Measurements from ENCODE around the gene GBX2. TPM values are rescaled to one million over a fixed set of nuclear protein-coding genes. Genes with fewer than 3 reads are reported as not detected.

GBX2 gene
- polyA plus RNA-seq = 0.52 TPM in 1 of 2 replicates, not detected in the other

DNA sequence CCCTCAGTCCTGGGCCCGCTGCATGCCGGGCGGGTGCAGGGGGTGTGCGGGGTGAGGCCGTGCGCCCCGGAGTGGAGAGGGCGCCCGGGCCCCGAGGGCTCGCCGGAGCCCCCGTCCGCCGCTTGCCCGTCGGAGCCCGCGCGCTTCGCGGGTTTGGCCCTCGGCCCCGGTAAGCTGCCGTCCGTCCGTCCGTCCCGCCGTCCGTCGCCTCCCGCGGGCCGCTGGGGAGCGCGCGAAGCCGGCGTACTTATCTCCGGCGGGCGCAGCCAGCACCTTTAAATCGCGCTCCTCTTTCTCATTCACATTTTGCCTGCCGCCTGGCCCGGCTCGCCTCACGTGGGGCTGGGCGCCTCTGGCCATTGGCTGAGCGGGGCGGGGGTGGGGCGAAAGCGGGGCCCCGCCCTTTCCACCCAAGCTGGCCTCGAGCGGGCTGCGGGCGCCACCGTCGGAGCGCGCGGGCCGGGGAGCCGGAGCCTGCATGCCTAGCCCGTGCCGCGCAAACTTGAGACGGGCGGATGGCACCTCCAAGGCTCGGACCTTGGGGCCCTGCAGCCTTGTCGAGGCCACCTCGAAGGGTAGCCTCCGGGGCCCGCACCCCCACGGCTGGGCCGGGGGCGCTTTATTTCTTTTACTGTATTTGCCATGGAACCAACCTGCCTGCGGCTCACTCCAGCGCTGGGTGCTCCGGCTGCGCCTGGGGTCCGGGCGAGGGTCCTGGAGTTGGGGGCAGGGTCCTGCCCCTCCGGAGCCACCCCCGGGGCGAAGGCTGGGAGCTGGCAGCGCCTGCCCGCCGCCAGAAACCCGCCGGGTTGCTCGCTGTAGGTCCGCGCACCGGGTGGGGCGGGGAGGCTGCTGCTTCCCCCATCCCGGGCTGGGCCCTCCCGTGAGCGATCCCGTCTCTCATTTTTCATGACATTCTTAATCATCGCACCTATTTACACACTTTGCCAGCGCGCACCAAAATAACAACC, at the start of gene GBX2:
Gene GBX2, minus strand, starts transcription at position 277 of the 971 bp plus-strand sequence. CDS start 415 bp downstream, outside the sequence.

Other genes starting within 250 kb of the GBX2 start
- 0.62 TPM in 1 of 2 replicates, not detected in the other for gene ASB18, start 96.0 kb upstream of the GBX2 start, polyA plus RNA-seq